GM10266 (cell line): Measurements from ENCODE around the gene GPD1.

Source experiments
- DNase-seq: peaks from one replicate; pipeline ENCODE4 v3.0.0; 2012; ENCODE audit errors: extremely low spot score
- TF ChIP-seq, protein P1 (sequence below): IDR thresholded peaks from 2 replicates; pipeline ENCODE4 v1.5.1; 2012; ENCODE audit warnings: mild to moderate bottlenecking, low read depth; ENCODE audit not compliant: control insufficient read depth, insufficient read depth; ENCODE audit errors: missing control alignments

Gene GPD1

DNA sequence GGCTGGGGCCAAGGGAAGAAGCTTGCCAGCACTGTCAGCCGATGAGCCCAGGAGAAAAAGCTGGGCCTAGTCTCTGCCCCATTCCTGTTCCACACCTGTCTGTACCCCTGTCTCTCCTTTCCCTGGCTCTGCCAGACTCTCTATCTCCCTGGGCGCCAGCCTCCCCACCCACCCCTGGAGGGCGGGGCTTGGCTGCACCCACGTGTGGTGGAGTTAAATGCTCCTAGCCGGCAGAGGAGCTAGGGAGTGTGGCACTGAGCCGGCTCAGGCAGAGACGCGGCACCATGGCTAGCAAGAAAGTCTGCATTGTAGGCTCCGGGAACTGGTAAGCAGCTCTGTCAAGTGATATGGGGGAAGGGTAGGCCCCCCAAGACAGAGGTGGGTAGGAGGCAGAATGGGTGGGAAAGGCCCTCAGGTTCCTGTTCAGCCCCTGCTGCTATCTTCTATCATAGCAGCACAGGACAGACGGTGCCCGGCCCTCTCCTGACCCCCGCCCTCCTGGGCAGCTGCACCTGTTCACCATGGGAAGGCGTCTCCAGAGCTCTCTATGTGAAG is at the start of gene GPD1:
TSS of gene GPD1 (plus strand) at position 242 of the 555 bp plus-strand sequence. CDS start at position 285, 43 bp downstream.
- no peak for DNase-seq
- TF ChIP-seq, protein P1, sequence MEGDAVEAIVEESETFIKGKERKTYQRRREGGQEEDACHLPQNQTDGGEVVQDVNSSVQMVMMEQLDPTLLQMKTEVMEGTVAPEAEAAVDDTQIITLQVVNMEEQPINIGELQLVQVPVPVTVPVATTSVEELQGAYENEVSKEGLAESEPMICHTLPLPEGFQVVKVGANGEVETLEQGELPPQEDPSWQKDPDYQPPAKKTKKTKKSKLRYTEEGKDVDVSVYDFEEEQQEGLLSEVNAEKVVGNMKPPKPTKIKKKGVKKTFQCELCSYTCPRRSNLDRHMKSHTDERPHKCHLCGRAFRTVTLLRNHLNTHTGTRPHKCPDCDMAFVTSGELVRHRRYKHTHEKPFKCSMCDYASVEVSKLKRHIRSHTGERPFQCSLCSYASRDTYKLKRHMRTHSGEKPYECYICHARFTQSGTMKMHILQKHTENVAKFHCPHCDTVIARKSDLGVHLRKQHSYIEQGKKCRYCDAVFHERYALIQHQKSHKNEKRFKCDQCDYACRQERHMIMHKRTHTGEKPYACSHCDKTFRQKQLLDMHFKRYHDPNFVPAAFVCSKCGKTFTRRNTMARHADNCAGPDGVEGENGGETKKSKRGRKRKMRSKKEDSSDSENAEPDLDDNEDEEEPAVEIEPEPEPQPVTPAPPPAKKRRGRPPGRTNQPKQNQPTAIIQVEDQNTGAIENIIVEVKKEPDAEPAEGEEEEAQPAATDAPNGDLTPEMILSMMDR = no peak

DNA sequence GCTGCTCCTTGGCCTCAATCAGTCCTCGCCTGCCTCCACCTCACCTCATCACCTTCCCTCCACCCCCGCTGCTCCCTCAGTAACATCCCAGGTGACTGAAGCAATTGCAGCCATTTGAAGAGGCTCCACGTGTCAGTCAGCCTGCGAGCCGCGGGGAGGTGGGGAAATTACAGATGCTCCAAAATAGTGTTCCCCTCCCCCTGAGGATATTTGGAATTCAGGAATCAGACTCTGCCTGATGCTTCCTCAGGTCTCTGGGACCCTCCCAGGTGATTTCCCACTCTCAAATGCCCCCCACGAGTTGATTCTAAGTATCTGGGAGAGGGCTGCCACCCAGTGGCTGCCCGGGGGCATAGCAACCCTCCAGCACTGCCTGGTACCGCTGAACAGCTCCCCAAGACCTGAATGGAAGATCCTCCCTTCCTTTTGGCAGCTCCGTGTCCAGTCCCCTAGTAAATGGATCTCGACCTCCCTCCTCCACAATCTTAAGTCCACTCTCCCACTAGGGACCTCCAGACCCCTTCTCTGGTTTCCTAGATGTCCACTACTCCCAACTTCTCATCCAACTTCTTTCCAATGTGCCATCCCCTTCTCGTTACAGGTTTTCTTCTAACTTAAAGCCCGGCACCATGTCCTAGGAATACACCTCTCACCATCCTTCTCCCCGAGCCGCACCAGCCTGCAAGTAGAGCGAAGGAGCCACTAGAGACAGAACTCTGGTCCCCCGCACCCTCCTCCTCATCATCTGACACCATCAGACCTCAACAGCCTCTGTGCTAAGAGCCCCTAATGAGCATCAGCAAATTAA is 47.8 kb upstream of the GPD1 start:
- DNase-seq = peak; percentile 91
- TF ChIP-seq, protein P1 = peak; percentile 91

DNA sequence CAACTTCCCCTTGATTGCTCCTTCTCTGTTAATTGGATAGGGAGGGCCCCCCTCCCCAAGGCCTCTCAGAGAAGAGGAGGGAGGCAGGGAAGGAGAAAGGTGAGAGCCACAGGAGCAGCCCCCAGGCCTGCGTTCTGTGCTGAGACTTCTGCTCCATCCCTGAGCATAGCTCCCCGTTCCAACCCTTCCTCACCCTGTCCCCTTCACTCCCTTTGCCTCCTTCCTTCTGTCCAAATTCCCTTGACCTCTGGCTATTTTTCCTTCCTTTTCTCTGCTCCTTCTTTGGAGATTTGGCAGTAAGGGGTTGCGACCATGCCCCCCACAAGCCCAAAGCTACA is 47.2 kb upstream of the GPD1 start:
- TF ChIP-seq, protein P1 = no peak
- no peak for DNase-seq

DNA sequence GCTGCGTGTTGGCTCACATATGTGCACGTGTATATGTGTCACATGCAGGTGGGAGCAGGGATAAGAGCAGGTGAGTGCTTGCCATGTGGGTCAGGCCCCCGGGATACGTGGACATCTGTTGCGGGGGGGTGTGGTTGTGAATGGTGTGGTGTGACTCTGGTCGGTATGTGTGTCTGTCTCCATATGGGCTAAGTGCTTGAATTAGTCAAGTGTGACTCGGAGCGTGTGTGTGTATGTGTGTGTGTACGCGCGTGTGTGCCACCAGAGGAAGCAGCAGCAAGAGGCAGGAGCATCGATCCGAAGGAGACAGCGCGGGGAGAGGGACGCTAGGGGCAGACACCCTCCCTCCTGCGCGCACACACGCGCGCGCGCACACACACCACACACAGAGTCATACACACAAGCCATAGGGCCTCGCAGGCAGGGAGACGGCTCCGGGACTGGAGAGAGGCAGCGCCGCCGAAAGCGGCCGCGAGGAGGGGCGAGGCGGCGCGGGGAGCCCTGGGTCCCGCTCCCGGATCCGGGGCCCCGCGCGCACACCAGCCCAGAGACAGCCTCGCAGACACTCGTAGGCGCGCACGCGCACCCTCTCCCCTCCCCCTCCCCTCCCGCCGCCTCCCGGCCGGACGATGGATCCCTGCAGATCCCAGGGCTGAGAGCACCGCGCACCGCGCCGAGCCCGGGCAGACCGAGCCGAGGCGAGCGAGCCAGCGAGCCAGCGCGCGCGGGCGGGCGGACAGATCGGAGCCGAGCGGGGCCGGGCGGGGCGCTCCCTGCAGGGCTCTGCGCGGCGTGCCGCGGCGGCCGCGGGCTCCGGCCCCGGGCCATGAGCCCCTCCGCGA is 46.6 kb upstream of the GPD1 start, which contains the start of gene ASIC1:
TSS of gene ASIC1 (plus strand) at position 597 of the 842 bp plus-strand sequence. CDS start 1,171 bp downstream, outside the sequence.
- DNase-seq = peak; percentile 72
- TF ChIP-seq, protein P1 = no peak

DNA sequence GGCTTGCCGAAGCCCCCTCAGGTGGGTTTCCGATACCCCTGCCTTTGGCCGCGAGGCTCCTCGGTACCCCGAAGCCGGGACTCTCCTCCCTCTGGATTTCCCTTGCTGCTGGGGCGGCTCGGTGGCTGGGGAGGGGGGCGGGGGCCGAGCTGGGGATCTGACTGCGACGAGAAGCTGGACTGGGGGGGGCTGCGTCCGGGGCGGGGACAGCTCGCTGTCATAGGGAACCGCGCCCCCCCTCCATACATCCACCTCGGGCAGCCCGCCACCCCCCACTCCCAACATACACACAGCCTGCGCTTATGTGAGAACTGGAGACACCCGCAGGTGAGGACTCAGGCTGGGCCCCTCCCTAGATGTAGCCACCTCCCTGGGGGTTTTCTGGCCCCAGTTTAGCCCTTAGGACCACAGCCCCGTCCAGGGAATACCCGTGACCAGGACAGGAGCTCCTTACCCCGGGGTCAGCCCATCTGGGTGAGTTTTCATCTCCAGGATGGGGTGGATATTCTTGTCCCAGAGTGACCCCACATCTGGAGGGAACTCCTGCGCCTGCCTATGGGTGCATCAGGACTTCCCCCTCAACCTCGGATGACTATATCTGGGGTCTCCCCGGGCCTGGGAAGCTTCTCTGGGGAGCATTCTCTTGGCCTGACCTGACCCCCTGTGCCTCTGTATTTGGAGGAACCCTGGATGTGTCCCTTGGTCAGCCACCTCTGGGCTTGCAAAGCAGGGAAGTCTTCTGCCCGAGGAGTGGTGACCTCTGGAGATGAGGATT is 45.7 kb upstream of the GPD1 start:
- DNase-seq = no peak
- TF ChIP-seq, protein P1 = no peak

DNA sequence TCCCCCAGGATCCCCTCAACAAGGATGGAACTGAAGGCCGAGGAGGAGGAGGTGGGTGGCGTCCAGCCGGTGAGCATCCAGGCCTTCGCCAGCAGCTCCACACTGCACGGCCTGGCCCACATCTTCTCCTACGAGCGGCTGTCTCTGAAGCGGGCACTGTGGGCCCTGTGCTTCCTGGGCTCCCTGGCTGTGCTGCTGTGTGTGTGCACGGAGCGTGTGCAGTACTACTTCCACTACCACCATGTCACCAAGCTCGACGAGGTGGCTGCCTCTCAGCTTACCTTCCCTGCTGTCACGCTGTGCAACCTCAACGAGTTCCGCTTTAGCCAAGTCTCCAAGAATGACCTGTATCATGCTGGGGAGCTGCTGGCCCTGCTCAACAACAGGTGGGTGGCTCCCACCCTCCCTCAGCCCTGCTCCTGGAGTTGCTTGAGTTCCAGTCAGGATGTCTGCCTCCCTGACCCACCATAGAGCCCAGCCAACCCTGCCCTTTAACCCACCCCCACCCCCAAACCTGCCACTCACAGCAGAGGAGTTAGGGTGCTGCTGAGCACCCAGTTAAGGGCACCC is 45.0 kb upstream of the GPD1 start:
- no peak for DNase-seq
- TF ChIP-seq, protein P1 = no peak
